MCF 10A (cell line): ENCODE results near the gene MASP1. TPM values are rescaled to one million over a fixed set of nuclear protein-coding genes. Genes with fewer than 3 reads are reported as not detected.

ENCODE experiments used
- BruUV-seq: library from RNA; stranded (reverse); fragments of 400-500 nt; replicated peaks from 2 replicates; lab custom pipeline; 2021; lab: Mats Ljungman, UMichigan
- CTCF ChIA-PET: fragments of 300-600 bp; sonication (Branson Sonifier 250); formaldehyde crosslinking; extraction: SDS; loops from one replicate; lab custom pipeline; 2021; ENCODE audit warnings: antibody characterized with exemption, inconsistent platforms; lab: Yijun Ruan, JAX
- POLR2A ChIA-PET: fragments of 300-600, 350-650 bp; sonication (Branson Sonifier 250); formaldehyde crosslinking; extraction: SDS; loops from one replicate; lab custom pipeline; 2020; ENCODE audit warnings: antibody characterized with exemption, inconsistent platforms; lab: Yijun Ruan, JAX
- DNase-seq: peaks from one replicate; pipeline ENCODE4 v3.0.0-alpha.2; 2018; ENCODE audit not compliant: unreplicated experiment
- H3K27ac Mint-ChIP-seq: one replicate; pipeline ENCODE4 v1.8.0; 2022; ENCODE audit warnings: mild to moderate bottlenecking, low read depth, mixed read lengths; ENCODE audit not compliant: unreplicated experiment
- H3K27me3 Mint-ChIP-seq: one replicate; pipeline ENCODE4 v1.8.0; 2022; ENCODE audit warnings: mixed read lengths; ENCODE audit not compliant: insufficient read depth, unreplicated experiment
- H3K36me3 Mint-ChIP-seq: one replicate; pipeline ENCODE4 v1.8.0; 2022; ENCODE audit warnings: mild to moderate bottlenecking, moderate library complexity, mixed read lengths; ENCODE audit not compliant: insufficient read depth, unreplicated experiment
- H3K4me1 Mint-ChIP-seq: one replicate; pipeline ENCODE4 v1.8.0; 2022; ENCODE audit warnings: mixed read lengths; ENCODE audit not compliant: insufficient read depth, unreplicated experiment
- H3K4me3 Mint-ChIP-seq: one replicate; pipeline ENCODE4 v1.8.0; 2022; ENCODE audit warnings: mild to moderate bottlenecking, moderate library complexity, mixed read lengths; ENCODE audit not compliant: unreplicated experiment
- H3K9me3 Mint-ChIP-seq: one replicate; pipeline ENCODE4 v1.8.0; 2022; ENCODE audit warnings: mixed read lengths; ENCODE audit not compliant: unreplicated experiment
- intact Hi-C: fragments of 100-400 bp; cut with micrococcal nuclease; formaldehyde crosslinking; loops from 2 replicates; pipeline ENCODE4 v1.14.1; 2022
- total RNA-seq: library from RNA; stranded (reverse); gene quantifications from 2 replicates; pipeline ENCODE4 v1.2.3, GENCODE V29; 2022
- TF ChIP-seq, protein P1 (sequence below): fragments of 200-600 bp; IDR thresholded peaks from one replicate; pipeline ENCODE4 v1.8.0; 2022; ENCODE audit warnings: antibody characterized with exemption, mild to moderate bottlenecking; ENCODE audit not compliant: unreplicated experiment

The MASP1 gene
- total RNA-seq, 1 experiment from 2014 or later = not detected

DNA sequence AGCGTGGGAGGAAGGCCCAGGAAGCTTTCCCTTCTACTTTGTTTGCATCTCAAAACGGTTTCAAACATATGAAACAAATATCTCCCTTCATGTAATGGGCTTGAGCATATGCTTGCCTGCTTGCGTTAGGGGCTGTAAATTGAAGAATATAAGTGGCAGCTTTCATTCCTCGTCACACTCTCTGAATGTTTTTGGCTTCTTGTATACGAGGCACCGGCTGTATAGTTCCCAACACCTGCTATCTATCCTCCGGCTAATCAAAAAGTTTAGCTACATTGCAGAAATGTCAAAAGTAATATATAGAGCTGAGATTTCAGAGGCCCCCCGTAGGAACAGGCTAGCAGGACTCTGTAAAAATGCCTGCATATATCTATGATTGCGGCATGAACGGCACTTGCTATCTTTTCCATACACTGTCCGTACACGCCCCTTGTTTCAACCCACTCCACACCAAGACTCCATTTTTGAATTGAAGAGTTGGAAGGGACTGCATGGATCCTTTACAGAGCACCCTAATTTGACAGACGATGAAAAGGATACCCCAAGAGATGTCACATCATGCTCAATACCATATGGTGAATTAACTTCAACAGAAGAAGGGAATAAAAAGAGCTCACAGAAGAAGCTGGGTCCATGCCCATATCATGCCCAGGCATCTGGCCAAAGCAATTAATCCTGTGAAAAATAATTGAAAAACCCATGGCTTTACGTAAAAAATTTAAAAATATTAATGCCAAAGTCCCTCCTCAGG is 2.5 kb downstream of the MASP1 start:
- intact Hi-C loops = no loop called here
- H3K4me1 Mint-ChIP-seq = peaks cover 10% of the 10 kb centered on the region

GRCh38 chr3:187288131-187288854 is 3.2 kb downstream of the MASP1 start:
- Mint-ChIP-seq H3K4me1 (peaks cover 10% of the 10 kb centered on the region), H3K4me3 (no peak overlapping the region), H3K36me3 (no peaks in the 10 kb centered on the region), H3K9me3 (no peaks in the 10 kb centered on the region), H3K27ac (no peak overlapping the region), H3K27me3 (peaks cover 30% of the 10 kb centered on the region)
- TF ChIP-seq, protein P1, sequence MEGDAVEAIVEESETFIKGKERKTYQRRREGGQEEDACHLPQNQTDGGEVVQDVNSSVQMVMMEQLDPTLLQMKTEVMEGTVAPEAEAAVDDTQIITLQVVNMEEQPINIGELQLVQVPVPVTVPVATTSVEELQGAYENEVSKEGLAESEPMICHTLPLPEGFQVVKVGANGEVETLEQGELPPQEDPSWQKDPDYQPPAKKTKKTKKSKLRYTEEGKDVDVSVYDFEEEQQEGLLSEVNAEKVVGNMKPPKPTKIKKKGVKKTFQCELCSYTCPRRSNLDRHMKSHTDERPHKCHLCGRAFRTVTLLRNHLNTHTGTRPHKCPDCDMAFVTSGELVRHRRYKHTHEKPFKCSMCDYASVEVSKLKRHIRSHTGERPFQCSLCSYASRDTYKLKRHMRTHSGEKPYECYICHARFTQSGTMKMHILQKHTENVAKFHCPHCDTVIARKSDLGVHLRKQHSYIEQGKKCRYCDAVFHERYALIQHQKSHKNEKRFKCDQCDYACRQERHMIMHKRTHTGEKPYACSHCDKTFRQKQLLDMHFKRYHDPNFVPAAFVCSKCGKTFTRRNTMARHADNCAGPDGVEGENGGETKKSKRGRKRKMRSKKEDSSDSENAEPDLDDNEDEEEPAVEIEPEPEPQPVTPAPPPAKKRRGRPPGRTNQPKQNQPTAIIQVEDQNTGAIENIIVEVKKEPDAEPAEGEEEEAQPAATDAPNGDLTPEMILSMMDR = no peak
- ChIA-PET POLR2A (no interaction called here), CTCF (interaction anchor here (0.6 kb wide), 1 partner anchor 460 kb away, joined by 3 read pairs; no protein-coding TSS in a partner anchor)
- intact Hi-C loops = no loop called here
- no peak for DNase-seq
- no TSS peak for BruUV-seq

More for the DNA sequence above, 2.5 kb downstream of the MASP1 start:
- TF ChIP-seq, protein P1 = no peak
- Mint-ChIP-seq H3K27me3 (peaks cover 30% of the 10 kb centered on the region), H3K4me3 (no peak overlapping the region), H3K27ac (no peak overlapping the region), H3K9me3 (no peaks in the 10 kb centered on the region), H3K36me3 (no peaks in the 10 kb centered on the region)
- DNase-seq = no peak
- BruUV-seq = no TSS peak
- POLR2A ChIA-PET = no interaction called here
- CTCF ChIA-PET = interaction anchor here (1.4 kb wide), 1 partner anchor 31 kb away, joined by 3 read pairs; no protein-coding TSS in a partner anchor

DNA sequence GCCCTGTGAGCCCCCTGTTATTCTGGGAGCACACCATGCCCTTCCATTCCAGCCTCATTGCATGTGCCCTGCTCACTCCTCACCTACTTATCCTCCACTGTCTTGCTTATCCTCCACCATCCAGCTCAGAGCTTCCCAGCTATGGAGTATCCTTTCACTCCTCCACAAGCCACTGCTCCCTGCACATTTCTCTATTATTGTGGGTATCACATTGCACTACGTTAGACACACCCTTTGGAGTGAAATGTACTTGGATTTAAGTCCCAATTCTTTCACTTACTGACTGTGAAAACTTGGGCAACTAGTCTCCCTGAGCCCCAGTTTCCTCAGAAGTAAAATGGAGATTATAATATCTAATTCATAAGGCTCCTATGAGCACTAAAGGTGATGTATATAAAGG is 4.3 kb downstream of the MASP1 start:
- H3K36me3 Mint-ChIP-seq = no peaks in the 10 kb centered on the region

More for the DNA sequence above, 4.3 kb downstream of the MASP1 start:
- intact Hi-C loops = no loop called here
- peaks cover 10% of the 10 kb centered on the region for H3K4me1 Mint-ChIP-seq
- POLR2A ChIA-PET = no interaction called here
- H3K27ac Mint-ChIP-seq = peak overlapping the region; percentile 8
- H3K4me3 Mint-ChIP-seq = no peak overlapping the region
- no TSS peak for BruUV-seq
- TF ChIP-seq, protein P1 = no peak
- CTCF ChIA-PET = interaction anchor here (0.6 kb wide), 1 partner anchor 389 kb away, joined by 3 read pairs; no protein-coding TSS in a partner anchor
- peaks cover 29% of the 10 kb centered on the region for H3K27me3 Mint-ChIP-seq
- no peak for DNase-seq
- no peaks in the 10 kb centered on the region for H3K9me3 Mint-ChIP-seq
